Measurements from ENCODE around the gene KRT1.

Gene KRT1

DNA sequence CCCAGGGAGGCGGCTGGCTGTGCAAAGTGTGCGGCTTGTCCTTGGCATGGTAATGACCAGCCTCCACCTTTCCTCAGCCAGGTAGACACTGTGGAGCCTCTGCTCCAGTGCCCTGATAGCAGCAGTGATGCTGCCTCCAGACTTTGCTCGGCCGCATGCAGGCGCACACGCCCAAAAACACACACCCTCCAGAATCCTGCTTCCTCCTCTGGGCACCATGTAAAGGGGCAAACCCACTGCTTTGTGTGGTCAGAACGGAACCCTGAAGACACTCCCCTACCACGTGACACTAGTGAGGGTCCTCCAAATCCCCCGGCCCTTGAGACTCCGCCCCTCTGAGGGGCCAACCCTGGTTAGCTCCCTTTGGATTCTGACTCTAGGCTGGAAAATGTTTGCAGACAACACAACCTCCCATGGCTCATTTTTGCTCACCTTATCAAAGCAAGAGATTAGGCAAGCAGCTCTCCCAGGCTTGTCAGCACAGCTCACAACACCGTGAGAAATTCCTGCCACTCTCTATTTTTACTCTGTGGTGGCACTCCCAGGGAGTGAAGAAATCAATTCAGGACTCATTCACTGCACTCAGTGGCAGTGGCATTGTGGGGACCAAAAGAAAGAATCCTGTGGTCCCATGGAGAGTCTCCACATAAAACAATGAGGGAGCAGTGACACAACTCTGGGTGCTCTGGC, 18.6 kb upstream of the KRT1 start:
- no peak for DNase-seq

DNA sequence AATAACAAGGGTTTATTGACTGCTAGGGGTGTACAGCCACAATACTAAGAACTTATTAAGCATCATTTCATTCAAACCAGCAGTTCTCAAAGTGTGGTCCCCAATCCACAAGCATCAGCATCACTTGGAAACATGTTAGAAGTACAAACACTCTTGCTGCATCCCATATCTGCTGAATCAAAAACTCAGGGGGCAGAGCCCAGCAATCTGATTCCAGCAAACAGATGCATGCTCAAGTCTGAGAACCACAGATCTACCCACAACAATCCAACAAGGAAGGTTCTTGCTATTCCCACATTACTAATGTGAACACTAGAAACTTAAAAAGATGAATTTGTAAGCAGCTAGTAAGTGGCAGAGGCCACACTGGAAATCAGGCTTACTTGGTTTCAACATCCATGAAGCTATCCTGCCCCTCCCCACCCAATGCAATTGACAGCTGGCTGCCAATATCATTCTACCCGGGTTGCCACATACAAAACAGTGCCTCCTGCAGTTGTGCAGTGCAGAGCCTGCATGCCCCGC, 16.9 kb upstream of the KRT1 start:
- no peak for DNase-seq

DNA sequence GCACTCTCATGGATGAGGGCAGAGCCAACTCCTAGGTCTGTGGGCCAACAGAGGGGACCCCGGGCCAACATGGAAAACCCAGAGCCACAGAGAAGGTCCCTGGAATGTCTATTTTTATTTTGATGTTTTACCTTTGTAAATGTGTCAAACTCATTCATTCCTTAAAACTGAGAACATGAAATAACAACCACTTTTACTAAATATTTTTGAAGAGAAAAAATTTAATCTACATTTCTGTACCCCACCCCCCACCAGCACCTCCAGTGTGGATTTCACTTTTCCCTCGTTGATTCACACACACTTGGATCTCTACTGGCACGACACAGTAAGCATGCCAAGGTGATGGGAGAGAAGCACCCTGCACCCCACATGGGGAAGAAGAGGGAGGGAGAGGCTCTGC, 16.4 kb upstream of the KRT1 start:
- DNase-seq: no peak

DNA sequence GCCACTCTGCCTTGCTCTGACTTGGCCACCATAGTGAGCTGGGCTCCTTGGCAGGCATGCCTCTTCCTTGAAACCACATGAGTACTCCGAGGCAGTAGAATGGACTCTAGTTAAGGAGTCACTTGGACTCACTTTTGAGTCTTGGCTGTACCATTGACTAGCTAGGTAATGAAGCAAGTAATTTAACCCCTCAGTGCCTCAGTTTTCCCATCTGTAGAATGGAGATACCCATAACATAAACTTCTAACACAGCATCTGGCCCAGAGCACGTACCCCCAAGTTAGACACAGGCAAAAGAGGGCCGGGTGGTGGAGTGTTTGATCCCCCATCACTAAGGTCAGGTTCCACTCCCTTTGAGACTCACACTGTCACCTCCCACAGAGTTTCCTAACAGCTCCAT, 14.8 kb upstream of the KRT1 start:
- no peak for DNase-seq

DNA sequence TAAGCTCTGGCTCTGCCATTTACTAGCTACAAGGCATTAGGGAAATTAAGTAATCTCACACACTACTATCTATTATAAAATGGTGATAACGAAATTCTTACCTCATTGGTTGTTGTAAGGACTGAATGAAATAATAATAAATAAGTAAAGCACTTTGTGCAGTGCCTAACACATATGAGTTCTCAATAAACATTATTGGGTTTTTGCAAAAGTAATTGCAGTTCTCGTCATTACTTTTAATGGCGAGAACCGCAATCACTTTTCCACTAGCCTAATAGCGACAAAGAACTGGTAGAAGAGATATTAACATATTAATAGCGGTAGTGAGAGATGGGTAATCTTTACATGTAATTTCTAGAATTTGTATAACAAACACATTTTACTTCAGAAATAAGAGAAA, 13.9 kb upstream of the KRT1 start:
- DNase-seq: no peak

DNA sequence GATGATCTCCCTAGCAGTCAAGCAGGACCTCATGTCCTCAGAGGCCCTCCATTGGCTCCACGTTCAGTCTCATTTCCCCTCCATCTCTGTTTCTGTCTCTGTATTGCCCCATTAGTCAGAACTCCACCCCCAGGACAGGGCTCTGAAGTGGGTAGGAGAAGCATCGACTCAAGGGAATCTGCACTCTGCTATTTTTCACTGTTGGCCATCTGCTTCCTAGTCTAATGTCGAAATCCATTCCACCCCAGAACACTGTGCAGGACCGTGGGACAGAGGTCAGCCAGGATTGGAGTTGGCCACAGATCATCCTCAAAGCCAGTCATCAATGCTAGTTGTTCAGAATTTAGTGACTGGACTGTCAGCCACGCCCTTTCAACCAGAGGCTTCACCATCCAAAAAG, 13.1 kb upstream of the KRT1 start:
- DNase-seq: no peak

DNA sequence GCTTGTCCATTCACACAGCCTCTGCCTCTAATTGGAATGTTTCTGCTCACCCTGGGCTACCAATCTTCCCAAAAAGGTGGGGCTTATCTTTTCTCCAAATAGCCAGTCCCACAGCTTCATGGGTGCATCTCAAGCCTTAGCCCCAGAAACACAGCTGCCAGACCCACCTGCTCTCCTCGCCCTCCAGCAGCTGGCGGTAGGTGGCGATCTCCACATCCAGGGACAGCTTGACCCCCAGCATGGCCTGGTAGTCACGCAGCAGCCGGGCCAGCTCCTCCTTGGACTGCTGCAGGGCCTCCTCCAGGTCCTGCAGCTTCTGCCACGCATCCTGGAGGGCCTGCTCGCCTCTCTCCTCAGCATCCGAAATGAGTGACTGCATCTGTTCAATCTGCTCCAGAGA, 12.0 kb upstream of the KRT1 start:
- DNase-seq: no peak

DNA sequence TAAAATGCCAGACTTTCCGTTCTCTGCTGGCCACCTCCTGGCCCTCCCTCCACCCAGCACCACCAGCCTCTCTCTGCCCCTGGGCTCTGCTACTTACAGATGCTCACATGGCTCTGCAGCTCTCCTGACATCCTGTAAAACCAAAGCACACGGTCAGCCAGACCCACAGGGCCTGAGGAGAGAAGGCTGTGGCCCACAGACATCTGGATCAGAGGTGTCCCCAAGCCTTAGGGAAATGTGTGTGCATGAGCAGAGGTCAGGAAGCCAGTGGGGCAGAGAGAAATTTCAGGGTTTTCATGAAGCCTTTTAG, 11.6 kb upstream of the KRT1 start:
- DNase-seq: no peak

DNA sequence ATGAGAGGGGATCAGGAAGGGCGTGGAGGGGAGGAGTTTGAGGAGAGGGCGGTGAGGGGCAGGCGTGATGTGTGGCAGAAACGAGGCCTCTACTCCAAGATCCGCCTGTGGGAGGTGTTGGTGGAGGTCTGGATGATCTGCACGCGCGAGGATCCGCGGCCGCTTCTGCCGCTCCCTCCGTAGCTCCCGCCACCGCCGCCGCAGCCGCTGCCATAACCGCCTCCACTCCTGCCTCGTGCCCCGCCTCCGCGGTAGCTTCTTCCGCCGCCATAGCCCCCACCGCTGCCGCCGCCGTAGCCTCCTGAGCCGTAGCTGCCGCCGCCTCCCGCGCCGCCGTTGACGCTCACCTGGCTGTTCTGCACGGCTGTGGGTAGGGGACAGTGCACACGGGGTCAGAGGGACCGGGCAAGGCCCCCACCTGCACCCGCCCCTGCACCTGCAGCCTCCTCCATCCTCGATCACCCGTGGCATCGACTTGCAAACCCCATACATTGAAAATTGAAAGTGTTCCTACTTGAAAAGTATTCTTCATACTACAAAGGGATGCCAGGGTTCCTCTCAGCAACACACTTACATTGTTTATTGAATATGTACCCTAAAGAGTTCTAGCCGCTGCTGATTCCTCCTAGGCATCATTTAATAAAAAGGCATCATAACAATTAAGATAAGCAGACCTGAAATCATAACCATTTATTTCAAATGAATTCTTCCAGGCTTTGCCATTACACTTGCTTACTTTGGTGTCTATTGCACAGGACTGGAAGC, 11.1 kb upstream of the KRT1 start:
- peak; percentile 46 to 62 for DNase-seq

DNA sequence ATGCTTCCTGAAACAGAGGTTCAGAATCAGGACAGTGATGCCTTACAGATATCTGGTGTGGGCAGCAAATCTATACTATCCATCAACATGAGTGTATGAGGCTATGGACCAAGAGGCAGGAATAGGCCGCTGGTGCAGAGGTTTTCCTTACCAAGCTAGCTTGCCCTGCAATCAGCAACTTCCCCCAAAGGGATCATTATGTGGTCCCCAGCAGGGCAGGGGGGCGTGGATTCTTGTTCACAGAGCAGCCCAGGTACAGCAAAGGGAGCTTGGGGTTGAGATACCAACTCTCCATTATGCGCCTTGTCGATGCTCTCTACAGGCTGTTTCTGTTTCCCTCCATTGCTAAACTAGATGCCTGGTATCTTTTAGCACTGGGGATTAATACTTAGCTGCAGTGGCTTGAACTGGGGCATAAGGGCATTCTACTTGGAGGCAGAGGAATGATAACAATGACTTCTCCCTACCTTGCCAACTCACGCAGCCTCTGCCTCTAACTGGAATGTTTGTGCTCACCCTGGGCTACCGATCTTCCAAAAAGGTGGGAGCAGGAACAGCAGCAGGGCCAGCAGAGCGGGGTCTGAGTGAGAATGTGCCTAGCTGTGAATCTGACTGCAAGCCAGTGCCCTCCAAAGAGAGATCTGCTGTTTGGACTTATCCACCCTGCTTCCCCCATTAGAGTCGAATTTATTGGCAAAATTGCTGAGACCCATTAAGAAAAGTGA, 10.3 kb upstream of the KRT1 start:
- no peak for DNase-seq

DNA sequence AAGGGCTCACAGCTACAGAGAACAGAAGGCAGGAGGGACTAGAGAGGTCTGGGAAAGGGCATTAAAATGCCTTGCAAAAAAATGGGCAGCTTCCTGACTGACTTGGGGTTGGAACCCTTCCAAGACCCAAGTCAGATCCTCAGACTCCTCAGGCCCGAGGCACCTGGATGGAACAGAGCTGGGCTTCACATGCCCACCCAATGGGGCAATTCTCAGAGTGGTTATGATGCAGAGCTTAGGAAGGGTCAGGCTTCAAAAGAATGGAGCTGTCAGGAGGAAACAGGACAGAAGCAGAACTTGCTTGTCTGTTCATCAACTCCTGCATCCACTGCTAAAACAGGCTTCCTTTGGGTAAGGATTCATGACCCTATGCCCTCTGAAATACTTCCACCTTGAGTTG, 9.7 kb upstream of the KRT1 start:
- no peak for DNase-seq

DNA sequence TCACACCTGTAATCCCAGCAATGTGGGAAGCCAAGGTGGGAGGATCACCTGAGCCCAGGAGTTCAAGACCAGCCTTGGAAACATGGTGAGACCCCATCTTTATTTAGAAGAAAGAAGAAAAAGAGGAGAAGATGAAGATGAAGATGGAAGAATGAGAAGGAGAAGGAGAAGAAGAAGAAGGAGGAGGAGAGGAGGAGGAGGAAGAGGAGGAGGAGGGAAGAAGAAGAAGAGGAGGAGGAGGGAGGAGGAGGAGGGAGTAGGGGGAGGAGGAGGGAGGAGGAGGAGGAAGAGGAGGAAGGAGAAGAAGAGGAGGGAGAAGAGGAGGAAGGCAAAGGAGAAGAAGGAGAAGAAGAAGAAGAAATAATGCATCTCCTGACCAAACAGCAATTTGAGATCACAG, 9.0 kb upstream of the KRT1 start:
- DNase-seq: no peak

DNA sequence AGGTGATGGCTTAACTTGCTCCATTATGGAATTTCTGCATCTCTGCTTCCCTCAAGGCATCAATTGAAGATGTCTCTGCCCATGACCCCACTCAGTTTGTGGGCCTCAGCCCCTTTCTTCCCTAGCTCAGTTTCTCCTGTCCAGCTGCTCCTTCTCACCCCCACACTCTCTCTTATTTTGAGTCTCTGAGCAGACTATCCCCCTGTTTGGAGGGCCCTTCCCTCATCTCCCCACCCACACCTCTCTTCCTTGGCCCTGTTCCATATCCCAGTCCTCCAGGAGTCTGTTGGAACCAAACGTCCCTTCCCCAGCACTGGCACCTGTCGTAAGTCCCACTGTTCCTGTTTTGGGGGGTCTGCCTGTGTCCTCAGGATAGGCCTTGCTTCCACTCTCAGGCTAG, 8.3 kb upstream of the KRT1 start:
- DNase-seq: no peak

DNA sequence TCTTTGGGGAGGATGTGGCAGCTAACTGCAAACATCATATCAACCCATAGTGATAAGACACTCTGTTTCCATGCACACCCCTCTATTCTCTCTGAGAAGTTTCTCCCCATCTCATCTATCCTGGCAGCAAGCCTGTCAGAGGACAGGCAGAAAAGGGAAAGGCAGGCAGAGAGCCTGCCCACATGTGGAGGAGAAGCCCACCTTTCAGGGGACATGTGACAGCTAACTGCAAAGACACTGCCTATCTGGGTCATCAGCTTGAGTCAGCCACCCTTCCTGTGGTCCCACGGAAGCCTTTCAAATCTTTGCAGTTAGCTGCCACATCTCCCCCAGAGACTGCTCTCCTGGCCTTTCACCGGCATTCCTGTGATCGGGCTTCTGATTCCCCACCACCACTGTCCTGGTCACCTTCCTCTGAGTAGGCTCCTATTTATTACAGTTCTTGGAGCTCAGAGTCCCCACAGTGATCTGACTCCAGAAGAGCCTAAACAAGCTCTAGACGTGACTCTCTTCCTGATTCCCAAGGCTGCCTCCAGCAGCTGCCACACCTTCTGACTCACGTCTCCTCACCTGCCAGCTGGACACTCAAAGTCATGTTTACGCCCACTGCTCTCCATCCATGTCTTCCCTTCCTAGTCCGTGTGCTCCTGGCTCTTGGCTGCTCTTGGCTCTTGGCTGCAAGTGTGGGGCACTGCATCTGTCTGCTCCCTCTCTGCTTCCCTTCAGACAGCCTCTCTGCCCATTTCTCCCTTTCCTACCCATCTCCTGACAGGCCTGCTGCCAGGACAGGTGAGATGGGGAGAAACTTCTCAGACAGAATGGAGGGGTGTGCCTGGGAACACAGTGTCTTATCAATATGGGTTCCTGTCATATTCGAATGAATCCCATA, 7.5 kb upstream of the KRT1 start:
- DNase-seq: no peak

DNA sequence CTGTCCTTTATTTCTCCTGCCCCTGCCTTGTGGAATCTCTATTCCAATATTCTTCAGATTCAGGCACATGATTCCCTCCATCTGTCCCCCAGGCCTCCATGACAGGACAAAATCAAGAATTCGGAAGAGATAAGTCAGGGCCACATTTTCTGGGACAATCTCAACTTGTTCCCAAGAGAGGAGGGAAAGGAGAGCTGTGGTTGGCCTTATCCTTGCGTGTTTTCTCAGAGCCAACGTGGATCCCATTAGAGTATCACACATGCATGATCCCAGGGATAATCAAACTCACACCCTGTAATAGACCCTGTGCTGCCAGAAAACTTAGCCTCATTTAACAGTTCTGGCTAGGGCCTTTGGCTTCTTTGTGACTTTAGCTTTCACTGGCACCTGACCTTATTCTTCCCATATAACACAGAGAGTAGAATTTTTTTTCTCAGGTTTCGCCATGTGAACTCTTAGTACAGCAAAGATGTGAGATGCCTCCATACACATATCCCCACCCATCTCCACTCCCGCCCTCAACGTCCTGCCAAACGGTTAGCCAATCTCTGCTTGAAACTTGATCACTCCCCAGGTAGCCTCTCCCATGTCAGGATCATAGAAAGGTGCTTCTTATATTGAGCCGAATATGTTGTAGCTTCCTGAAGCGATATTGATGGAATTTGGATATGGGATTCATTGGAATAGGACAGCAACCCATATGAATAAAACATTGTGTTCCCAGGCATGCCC, 6.7 kb upstream of the KRT1 start:
- DNase-seq: no peak

DNA sequence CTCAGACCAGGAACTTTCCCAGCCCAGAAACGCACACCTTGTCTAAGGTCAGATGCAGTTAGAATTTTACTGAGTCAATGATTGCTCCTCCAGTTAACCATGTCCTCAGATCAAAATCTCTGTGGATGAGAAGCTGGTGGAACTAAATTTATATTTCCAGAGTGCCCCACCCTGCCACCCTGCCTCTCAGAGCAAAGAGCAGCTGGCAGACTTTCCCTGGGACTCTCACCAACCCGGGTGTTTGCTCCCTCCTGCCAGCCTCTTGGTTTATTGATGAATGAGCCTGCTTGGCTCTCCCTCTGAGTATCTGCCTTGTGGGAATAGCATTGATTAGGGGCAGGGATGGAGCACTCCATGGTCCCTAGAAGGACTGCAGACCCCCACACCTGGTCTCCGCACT, 5.9 kb upstream of the KRT1 start:
- DNase-seq: no peak

DNA sequence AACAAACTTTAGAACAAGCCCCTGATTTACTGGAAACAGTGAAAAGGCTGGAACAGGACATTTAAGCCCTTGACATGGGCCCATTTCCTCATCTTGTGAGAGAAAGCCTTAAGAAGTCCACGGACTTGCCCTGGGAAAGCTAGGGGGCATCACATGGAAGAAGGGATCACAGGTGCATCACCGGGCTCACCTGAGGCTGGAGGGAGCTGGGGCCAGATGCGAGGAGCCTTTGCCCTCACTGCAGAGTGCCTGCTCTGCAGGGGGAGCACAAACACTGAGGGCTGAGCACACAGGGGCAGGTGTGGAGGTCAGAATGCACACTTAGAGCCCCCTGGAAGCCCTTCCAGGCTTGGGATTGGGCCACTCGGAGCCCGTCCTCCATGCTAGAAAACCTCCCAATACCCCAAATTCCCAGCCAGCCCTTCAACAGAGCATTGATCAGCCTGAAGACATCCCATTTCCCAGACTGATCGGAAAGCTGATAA, 5.2 kb upstream of the KRT1 start:
- no peak for DNase-seq

DNA sequence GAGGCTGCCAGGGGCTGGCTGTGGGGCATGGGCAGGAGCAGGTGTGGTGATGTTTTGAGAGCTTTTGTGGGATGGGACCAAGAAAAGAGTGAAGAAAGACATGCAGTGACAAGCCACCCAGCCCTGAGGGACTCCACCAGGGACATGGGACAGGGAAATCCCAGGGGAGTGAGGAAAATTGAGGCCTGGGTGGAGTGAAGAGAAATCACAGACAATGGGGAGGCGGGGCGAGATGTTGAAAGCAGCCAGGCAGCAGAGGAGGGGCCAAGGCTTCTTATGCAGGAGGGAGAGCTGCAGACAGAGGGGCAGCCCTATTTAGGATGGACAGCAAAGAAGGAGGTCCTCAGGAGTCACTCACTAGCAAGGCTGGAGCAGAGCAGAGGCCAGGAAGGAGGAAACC, 4.2 kb upstream of the KRT1 start:
- no peak for DNase-seq

DNA sequence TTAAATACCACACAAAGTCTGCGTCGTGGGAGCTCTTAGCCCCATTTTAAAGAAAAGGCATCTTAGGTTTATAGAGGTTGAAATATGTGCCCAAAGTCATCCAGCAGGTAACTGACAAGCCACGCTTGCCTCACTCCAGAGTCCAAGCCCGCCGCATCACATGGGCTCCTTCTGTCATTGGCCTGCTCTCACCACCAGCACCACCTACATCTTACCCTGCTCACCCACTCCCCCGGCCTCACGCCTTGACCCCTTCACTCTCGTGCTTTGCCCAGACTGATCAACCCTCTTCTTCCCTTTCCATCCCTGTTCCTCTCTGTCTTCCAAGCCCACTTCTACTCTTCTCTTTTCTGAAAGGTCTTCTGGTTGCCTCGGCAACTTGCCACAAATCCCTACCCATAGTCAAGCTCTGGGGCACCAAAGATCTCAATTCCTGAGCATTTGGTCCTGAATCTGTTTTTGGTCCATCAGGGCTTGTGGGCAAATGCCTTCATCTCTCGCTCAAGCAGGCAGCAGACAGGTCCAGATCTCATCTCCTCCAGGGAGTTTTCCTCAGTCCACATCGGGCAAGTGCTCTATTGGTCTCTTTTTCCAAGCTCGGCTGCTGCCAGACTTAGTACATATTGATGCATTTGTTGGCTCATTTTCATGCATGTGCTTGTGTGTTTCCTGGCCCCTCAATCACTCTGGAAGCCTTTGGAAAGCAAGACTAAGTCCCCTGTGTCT, 3.5 kb upstream of the KRT1 start:
- DNase-seq: no peak

DNA sequence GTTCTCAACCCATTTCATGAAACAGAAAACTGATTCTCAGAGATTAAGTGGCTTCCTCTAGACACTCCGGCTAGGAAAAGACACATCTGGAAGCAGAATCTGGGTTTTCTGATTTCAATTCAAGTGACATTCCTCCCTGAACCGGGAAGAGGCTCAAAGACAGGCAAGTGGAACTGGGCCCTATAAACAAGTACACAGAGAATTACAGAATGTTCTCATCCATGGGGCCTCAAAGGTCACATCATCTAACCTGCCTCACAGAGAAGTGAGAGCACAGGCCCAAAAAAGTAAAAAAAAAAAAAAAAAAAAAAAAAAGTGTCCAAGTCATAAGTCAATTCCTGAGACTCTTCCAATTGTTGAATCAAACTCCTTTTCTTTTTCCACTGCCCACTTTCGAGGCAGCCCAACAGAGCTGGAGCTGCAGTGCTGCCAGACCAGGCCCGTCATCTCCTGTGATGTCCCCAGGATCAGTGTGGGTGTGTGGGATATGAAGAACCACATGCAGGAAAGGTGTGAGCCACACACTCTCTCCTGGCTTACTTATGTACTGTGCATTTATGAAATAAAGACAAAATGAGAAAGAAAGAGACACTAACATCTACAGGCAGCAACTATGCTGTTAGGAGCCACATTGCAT, 2.8 kb upstream of the KRT1 start:
- DNase-seq: no peak

DNA sequence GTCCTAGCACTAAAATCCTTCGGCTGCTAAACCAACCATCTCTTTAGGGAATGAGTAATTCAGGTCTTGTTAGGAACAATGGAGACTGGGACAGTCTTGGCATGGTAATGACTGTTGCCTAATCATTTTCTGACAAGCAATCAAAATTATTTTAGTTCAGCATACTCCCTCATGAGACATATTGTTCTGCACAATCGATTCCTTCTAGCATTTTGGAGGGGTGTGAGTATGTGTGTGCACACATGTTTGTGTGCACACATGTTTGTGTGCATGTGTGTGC, 2.1 kb upstream of the KRT1 start:
- DNase-seq: no peak

Data from activated T-cell treated with anti-CD3 and anti-CD28 coated beads, Interleukin-2, amount 50 U/mL, for 48 hours (primary cell).